H9 (cell line): ENCODE measurements around the gene NDUFV2. TPM values are rescaled to one million over a fixed set of nuclear protein-coding genes. Genes with fewer than 3 reads are reported as not detected.

Source experiments
- DNase-seq: peaks from one replicate; pipeline ENCODE4 v3.0.0-alpha.2; 2017
- H2AFZ ChIP-seq: one replicate; pipeline ENCODE4 v1.6.1; 2013; ENCODE audit warnings: mild to moderate bottlenecking, low read length, control low read depth, moderate library complexity
- H2AK5ac ChIP-seq: 2 replicates; pipeline ENCODE4 v1.6.1; 2013; ENCODE audit warnings: low read length, control low read depth, mixed read lengths; ENCODE audit not compliant: insufficient read length
- H2BK120ac ChIP-seq: one replicate; pipeline ENCODE4 v1.6.1; 2013; ENCODE audit warnings: low read depth, mild to moderate bottlenecking, low read length, control low read depth, inconsistent platforms; ENCODE audit not compliant: poor library complexity, severe bottlenecking
- H2BK12ac ChIP-seq: 2 replicates; pipeline ENCODE4 v1.6.1; 2013; ENCODE audit warnings: low read length, control low read depth, mixed read lengths, low read depth; ENCODE audit not compliant: insufficient read length
- H2BK15ac ChIP-seq: 2 replicates; pipeline ENCODE4 v1.6.1; 2013; ENCODE audit warnings: low read depth, low read length, control low read depth
- H2BK20ac ChIP-seq: one replicate; pipeline ENCODE4 v1.6.1; 2013; ENCODE audit warnings: low read depth, mild to moderate bottlenecking, low read length, control low read depth, inconsistent platforms; ENCODE audit not compliant: poor library complexity, severe bottlenecking
- H2BK5ac ChIP-seq: 2 replicates; pipeline ENCODE4 v1.6.1; 2013; ENCODE audit warnings: low read length, control low read depth, mixed read lengths; ENCODE audit not compliant: insufficient read length
- H3K14ac ChIP-seq: 2 replicates; pipeline ENCODE4 v1.6.1; 2013; ENCODE audit warnings: low read length, control low read depth; ENCODE audit not compliant: insufficient read depth
- H3K18ac ChIP-seq: 2 replicates; pipeline ENCODE4 v1.6.1; 2013; ENCODE audit warnings: low read depth, mild to moderate bottlenecking, mixed read lengths, low read length, control low read depth; ENCODE audit not compliant: insufficient read length
- H3K23ac ChIP-seq: 2 replicates; pipeline ENCODE4 v1.6.1; 2013; ENCODE audit warnings: low read length, control low read depth, mixed read lengths, low read depth; ENCODE audit not compliant: insufficient read length
- H3K23me2 ChIP-seq: 2 replicates; pipeline ENCODE4 v1.6.1; 2013; ENCODE audit warnings: low read depth, mild to moderate bottlenecking, mixed read lengths, low read length, control low read depth; ENCODE audit not compliant: insufficient read length, poor library complexity, severe bottlenecking
- H3K27ac ChIP-seq: 2 replicates; pipeline ENCODE4 v1.5.1; 2013; ENCODE audit warnings: low read length, control low read depth, mixed read lengths, low read depth; ENCODE audit not compliant: insufficient read length
- H3K27me3 ChIP-seq: 2 replicates; pipeline ENCODE4 v1.6.1; 2013; ENCODE audit warnings: low read length, control low read depth, inconsistent platforms; ENCODE audit not compliant: insufficient read depth
- H3K4ac ChIP-seq: 2 replicates; pipeline ENCODE4 v1.6.1; 2013; ENCODE audit warnings: low read depth, mild to moderate bottlenecking, control low read depth, inconsistent platforms, low read length, moderate library complexity
- H3K4me1 ChIP-seq: 2 replicates; pipeline ENCODE4 v1.6.1; 2013; ENCODE audit warnings: low read length, control low read depth, inconsistent platforms; ENCODE audit not compliant: insufficient read depth
- H3K4me2 ChIP-seq: 2 replicates; pipeline ENCODE4 v1.6.1; 2013; ENCODE audit warnings: low read length, control low read depth, mixed read lengths; ENCODE audit not compliant: insufficient read length, insufficient read depth
- H3K56ac ChIP-seq: 2 replicates; pipeline ENCODE4 v1.6.1; 2013; ENCODE audit warnings: low read depth, mild to moderate bottlenecking, mixed read lengths, low read length, control low read depth; ENCODE audit not compliant: insufficient read length
- H3K79me1 ChIP-seq: 2 replicates; pipeline ENCODE4 v1.6.1; 2013; ENCODE audit warnings: low read depth, mild to moderate bottlenecking, moderate library complexity, low read length, control low read depth, inconsistent platforms; ENCODE audit not compliant: insufficient read depth, poor library complexity, severe bottlenecking
- H3K79me2 ChIP-seq: 2 replicates; pipeline ENCODE4 v1.6.1; 2013; ENCODE audit warnings: low read length, control low read depth, inconsistent platforms; ENCODE audit not compliant: insufficient read depth
- H3K9ac ChIP-seq: 2 replicates; pipeline ENCODE4 v1.6.1; 2013; ENCODE audit warnings: low read length, control low read depth, mixed read lengths; ENCODE audit not compliant: insufficient read length; ENCODE audit errors: extremely low read depth
- H3K9me3 ChIP-seq: one replicate; pipeline ENCODE4 v1.6.1; 2013; ENCODE audit warnings: low read depth, low read length, inconsistent platforms; ENCODE audit not compliant: control insufficient read depth
- H3T11ph ChIP-seq: one replicate; pipeline ENCODE4 v1.6.1; 2013; ENCODE audit warnings: mild to moderate bottlenecking, low read length, control low read depth, inconsistent platforms
- H4K20me1 ChIP-seq: one replicate; pipeline ENCODE4 v1.6.1; 2013; ENCODE audit not compliant: control insufficient read depth, insufficient read length, insufficient read depth
- H4K5ac ChIP-seq: 2 replicates; pipeline ENCODE4 v1.6.1; 2013; ENCODE audit warnings: low read depth, mild to moderate bottlenecking, mixed read lengths, low read length, control low read depth; ENCODE audit not compliant: insufficient read length
- H4K8ac ChIP-seq: replicated peaks from 2 replicates; pipeline ENCODE4 v1.6.1; 2013; ENCODE audit warnings: low read length, control low read depth, mixed read lengths, low read depth; ENCODE audit not compliant: insufficient read length
- H4K91ac ChIP-seq: 2 replicates; pipeline ENCODE4 v1.6.1; 2013; ENCODE audit warnings: low read depth, mild to moderate bottlenecking, moderate library complexity, mixed read lengths, low read length, control low read depth; ENCODE audit not compliant: insufficient read length
- H3K27ac Mint-ChIP-seq, 3 experiments: 2 replicates in 2 of 3; 3 replicates in 1 of 3; pipeline ENCODE4 v1.8.0; 2020 to 2021; ENCODE audit warnings: mixed read lengths in 3 of 3, mild to moderate bottlenecking in 1 of 3, moderate library complexity in 1 of 3
- H3K27me3 Mint-ChIP-seq: 2 replicates; pipeline ENCODE4 v1.8.0; 2021; ENCODE audit warnings: low read depth, mild to moderate bottlenecking, moderate library complexity, mixed read lengths
- H3K36me3 Mint-ChIP-seq, 3 experiments: 2 replicates in 2 of 3; 3 replicates in 1 of 3; pipeline ENCODE4 v1.8.0; 2020 to 2021; ENCODE audit warnings: low read depth in 3 of 3, mixed read lengths in 3 of 3; ENCODE audit not compliant: insufficient read depth in 1 of 3
- H3K4me1 Mint-ChIP-seq, 2 experiments: 2 replicates each; pipeline ENCODE4 v1.8.0; 2020; ENCODE audit warnings: mixed read lengths in 2 of 2
- H3K4me3 Mint-ChIP-seq, 2 experiments: 2 replicates in 1 of 2; 3 replicates in 1 of 2; pipeline ENCODE4 v1.8.0; 2020 to 2021; ENCODE audit warnings: mild to moderate bottlenecking in 2 of 2, mixed read lengths in 2 of 2, moderate library complexity in 1 of 2
- H3K9me3 Mint-ChIP-seq, 2 experiments: 2 replicates in 1 of 2; 3 replicates in 1 of 2; pipeline ENCODE4 v1.8.0; 2020; ENCODE audit warnings: mild to moderate bottlenecking in 2 of 2, mixed read lengths in 2 of 2, moderate library complexity in 1 of 2
- CTCF ChIP-seq: fragments of 200-600 bp; sonication (generic); conservative IDR thresholded peaks from 3 replicates; pipeline ENCODE4 v1.8.0; 2021; ENCODE audit warnings: antibody characterized with exemption, mild to moderate bottlenecking
- WGBS: extraction: QIAGEN DNeasy Blood & Tissue Kit; methylation state at CpG from one replicate; pipeline ENCODE4 v1.1.7; 2013; ENCODE audit warnings: missing lambda C conversion rate, low lambda C conversion rate, mixed read lengths; ENCODE audit not compliant: insufficient read length; ENCODE audit errors: extremely low coverage; 5-methylcytosine and 5-hydroxymethylcytosine counted together
- total RNA-seq: library from RNA; stranded (reverse); gene quantifications from 2 replicates; pipeline ENCODE4 v1.2.1, GENCODE V29; 2021

Gene NDUFV2
- total RNA-seq, 1 experiment from 2014 or later: 206 TPM

GRCh38 chr18:9069601-9070000 is 32.9 kb upstream of the NDUFV2 start:
- no peak overlapping the region for H2BK15ac ChIP-seq
- Mint-ChIP-seq H3K27me3 (peaks cover 3% of the 10 kb centered on the region; the same call in 1 of the 2 replicates), H3K4me1 (peaks cover 6 to 8% of the 10 kb centered on the region in 2 experiments), H3K9me3 (no peaks in the 10 kb centered on the region), H3K27ac (peak overlapping the region in 1 of 3 experiments; percentile 81; a peak in 2 of 7 replicates), H3K36me3 (no peaks in the 10 kb centered on the region; a peak in 1 of 7 replicates), H3K4me3 (no peak overlapping the region)
- H3K79me2 ChIP-seq: no peaks in the 10 kb centered on the region
- H3K79me1 ChIP-seq: no peaks in the 10 kb centered on the region
- DNase-seq: no peak
- WGBS: no CpG with 5 or more reads among the region's 9 CpGs
- H3K9ac ChIP-seq: no peak overlapping the region
- no peak overlapping the region for H4K8ac ChIP-seq
- no peak overlapping the region for H2AFZ ChIP-seq
- H4K20me1 ChIP-seq: no peaks in the 10 kb centered on the region
- no peak overlapping the region for H3K4ac ChIP-seq
- H4K91ac ChIP-seq: no peak overlapping the region
- TF ChIP-seq CTCF: no peak
- no peak overlapping the region for H2AK5ac ChIP-seq
- no peak overlapping the region for H2BK12ac ChIP-seq
- no peak overlapping the region for H3K27ac ChIP-seq
- H2BK5ac ChIP-seq: no peak overlapping the region
- H3K56ac ChIP-seq: no peak overlapping the region
- no peaks in the 10 kb centered on the region for H3K4me1 ChIP-seq
- no peak overlapping the region for H3T11ph ChIP-seq
- H4K5ac ChIP-seq: no peak overlapping the region
- H3K14ac ChIP-seq: no peak overlapping the region
- no peaks in the 10 kb centered on the region for H3K27me3 ChIP-seq
- H2BK120ac ChIP-seq: no peak overlapping the region
- H3K23ac ChIP-seq: no peak overlapping the region
- no peak overlapping the region for H3K18ac ChIP-seq
- H2BK20ac ChIP-seq: no peak overlapping the region
- H3K4me2 ChIP-seq: no peak overlapping the region
- no peaks in the 10 kb centered on the region for H3K23me2 ChIP-seq
- H3K9me3 ChIP-seq: no peaks in the 10 kb centered on the region
